ENCODE measurements around the gene EMP1. TPM values are rescaled to one million over a fixed set of nuclear protein-coding genes. Genes with fewer than 3 reads are reported as not detected.

The EMP1 gene
- polyA plus RNA-seq, 1 donor, result 111 TPM

GRCh38 chr12:13223941-13224340, 27.4 kb downstream of the EMP1 start:
- no peak for DNase-seq

GRCh38 chr12:13227191-13227590, 30.7 kb downstream of the EMP1 start:
- no peak for DNase-seq

DNA sequence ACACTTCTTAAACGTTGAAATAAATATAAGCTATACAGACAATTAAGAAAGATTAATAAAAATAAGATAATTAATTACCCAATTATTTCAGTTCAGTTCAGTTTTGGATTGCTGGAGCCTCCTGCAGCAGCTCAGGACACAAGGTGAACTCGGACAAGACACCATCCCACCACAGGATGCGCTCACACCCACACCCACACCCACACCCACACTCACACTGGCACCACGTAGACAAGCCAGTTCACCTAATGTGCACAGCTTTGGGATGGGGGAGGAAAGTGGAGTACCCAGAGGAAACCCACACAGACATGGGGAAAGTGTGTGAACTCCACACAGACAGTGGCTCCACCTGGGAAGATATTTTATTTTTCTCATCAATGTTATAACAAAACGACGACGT, 32.1 kb downstream of the EMP1 start:
- DNase-seq, result no peak

GRCh38 chr12:13229504-13229903, 33.0 kb downstream of the EMP1 start:
- DNase-seq, result no peak

GRCh38 chr12:13230500-13230899, 34.0 kb downstream of the EMP1 start:
- DNase-seq, result peak; percentile 44

DNA sequence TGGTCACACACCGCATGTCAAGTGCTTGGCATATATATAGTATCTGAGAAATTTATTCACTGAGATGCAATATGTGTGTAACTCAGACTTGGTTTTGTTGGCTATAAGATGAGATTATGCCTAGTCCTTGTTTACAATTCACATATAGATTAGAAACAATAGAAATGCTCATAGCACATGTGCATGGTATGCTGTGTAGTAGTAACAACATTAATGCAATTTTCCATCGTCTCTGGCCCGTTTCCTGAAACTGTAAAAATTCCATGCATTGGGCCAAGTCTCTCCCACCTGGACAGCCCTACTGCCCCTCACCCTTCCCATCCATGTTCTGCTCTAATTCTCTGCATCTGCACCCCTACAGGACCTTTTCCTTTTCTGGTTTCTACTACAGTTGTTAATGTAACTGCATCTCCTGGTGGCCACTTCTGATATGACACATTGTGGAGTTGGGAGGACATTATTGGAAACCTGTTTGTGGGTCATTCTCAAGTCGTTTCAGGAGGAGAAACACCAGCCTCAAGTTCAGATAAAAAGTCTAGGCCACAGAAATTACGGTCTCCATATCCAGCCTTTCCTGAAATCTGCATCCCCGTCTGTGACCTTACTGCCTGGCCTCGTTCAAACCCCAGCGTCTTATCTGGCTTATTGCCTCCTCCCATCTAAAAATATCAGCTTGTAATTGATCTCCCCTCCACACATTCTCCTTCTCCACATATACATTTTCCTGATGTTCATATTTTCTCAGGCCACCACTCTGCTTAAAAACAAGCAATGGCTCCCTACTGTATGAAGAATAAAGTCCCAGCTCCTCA, 37.5 kb downstream of the EMP1 start:
- DNase-seq, result peak; percentile 81

DNA sequence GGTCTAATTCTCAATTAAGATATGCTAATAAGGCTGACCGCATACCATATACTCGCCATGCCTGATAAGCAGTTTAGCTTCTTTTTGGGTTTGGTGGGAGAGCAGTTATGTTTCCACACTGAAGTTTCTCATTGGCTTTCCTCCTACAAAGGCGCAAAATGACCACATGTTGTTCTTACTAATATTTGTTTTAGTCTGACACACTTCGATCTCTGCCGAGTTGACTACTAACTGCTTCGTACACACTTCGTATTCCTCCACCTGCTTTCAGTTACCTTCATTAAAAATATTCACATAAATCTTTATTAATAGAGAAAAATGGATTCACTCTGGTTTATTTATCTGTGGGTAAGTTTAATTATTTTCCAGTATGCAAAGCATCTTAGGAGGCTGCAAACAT, 41.7 kb downstream of the EMP1 start:
- DNase-seq, result no peak

GRCh38 chr12:13241833-13242488, 45.4 kb downstream of the EMP1 start:
- no peak for DNase-seq

DNA sequence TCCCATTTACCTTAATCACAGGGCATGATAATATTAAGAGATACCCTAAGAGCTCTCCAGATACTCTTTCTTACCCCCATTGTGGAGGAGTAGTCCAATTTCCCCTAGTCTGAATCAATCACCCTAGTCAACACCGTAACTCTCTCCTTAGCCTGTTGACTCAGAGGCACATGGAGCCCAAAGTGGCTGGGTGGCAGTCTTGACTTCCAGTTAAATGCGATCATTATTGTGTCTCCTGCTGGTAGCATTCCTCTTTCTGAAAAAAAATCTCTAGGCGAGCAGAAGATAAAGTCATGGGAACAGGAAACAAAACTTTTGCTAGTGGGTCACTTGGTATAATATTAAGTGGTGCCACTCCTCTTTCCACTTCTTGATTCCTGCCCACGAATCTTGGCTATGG, 46.4 kb downstream of the EMP1 start:
- DNase-seq, result no peak

DNA sequence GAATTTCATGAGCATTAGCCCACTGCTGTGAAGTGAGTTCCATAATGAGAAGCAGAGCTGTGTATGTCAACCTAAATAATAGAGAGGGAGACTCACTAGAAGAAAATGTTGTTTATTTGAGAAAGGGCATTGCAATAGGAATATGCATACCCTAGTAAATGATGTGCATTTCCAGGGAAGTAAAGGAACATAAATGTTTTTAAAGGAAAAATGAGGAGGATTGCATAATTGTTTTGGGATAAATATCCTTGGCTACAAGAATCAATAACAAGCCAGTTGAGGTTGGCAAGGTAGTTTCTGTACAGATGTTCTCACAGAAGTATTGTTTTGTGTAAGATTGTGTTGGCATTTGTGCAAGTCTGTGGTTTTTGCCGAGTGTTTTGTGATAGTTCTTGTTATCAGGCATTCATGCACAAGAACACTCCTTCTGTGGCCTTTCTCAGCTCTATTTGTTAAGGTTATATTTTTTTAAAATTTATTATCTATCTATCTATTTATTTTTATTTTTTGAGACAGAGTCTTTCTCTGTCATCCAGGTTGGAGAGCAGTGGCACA, 47.1 kb downstream of the EMP1 start:
- no peak for DNase-seq

- DNase-seq, result no peak
Measured at GRCh38 chr12:13247596-13247995, 51.1 kb downstream of the EMP1 start.

- DNase-seq, result no peak
Measured at GRCh38 chr12:13248964-13249363, 52.4 kb downstream of the EMP1 start.

DNA sequence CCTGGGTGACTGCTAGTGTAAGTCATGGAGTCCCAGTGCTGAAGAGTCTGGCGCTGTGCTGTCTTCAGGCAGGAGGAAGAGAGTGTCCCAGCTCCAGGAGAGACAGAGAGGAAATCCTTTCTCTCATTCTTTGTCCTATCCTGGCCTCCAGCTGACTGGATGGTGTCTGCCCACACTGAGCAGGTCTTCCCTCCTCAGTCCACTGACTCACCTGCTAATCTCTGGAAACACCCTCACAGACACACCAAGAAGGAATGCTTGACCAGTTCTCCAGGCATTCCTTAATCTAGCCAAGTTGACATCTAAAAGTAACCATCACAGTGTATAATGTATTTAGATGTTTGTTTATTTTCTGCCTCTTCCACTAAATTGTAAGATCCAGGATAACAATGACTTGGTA, 53.9 kb downstream of the EMP1 start:
- DNase-seq, result no peak

DNA sequence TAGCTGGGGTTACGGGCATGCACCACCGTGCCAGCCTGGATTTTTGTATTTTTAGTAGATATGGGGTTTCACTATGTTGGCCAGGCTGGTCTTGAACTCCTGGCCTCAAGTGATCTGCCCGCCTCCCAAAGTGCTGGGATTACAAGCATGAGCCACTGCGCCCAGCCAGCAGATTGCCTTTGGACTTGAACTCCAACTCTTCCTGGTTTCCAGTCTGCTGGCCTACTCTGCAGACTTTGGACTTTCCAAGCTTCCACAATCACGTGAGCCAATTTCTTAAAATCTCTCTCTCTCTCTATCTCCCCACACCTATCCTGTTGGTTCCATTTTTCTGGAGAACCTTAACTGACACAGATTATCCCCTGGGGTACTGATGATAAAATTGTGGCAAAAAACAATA, 55.0 kb downstream of the EMP1 start:
- DNase-seq, result no peak

DNA sequence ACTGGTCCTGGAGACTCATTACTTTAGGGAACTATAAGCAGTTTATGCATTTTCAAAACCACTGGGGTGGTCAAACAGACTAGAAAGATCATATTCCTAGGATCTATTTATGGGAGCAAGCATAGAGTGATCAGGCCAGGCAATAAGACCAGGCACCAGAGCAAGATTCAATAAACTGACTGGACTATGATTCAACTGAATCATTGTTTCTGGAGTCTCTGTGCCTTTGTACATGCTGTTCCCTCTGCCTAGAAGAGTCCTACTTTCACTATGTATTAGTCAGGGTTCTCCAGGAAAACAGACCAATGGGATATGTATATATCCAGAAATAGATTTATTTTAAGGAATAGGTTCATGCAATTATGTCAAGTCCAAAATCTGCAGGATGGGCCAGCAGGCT, 55.5 kb downstream of the EMP1 start:
- no peak for DNase-seq

DNA sequence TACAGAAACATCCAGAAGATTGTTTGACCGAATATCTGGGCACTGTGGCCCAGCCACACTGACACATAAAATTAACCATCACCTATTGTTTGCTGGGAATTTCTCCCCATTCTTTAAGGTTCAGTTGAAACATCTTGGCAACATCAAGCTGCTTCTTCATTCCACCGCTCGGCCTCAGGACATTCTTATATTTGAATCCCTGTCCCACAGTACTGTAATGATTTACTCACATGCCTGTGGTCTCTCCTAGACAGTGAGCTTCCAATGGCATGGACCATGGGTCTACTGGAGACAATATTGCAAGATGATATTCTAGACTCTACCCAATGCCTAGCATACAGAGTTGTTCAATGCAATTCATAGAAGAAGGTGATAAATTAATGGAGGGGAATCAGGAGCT, 56.1 kb downstream of the EMP1 start:
- DNase-seq, result no peak

GRCh38 chr12:13253966-13254760, 57.6 kb downstream of the EMP1 start:
- no peak for DNase-seq

- peak; percentile 94 for DNase-seq
Measured at GRCh38 chr12:13255792-13256691, 59.5 kb downstream of the EMP1 start.

DNA sequence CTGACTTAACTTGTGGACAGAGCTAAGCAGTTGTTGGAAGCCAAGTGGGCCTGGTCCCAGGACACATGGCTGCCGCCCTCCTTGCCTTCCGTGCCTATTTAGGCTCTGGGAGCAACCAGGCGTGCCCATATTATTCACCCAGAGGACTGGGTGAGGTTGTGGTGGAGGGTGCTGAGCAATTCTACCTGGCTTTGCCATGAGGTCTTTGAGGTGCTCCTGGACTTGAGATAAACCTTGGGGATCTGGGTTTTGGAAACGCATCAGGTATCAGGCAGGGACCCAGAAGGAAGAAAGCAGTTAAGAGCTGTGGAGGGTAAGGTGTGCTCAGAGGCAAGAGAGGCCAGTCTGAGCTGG, 60.1 kb downstream of the EMP1 start:
- DNase-seq, result no peak

DNA sequence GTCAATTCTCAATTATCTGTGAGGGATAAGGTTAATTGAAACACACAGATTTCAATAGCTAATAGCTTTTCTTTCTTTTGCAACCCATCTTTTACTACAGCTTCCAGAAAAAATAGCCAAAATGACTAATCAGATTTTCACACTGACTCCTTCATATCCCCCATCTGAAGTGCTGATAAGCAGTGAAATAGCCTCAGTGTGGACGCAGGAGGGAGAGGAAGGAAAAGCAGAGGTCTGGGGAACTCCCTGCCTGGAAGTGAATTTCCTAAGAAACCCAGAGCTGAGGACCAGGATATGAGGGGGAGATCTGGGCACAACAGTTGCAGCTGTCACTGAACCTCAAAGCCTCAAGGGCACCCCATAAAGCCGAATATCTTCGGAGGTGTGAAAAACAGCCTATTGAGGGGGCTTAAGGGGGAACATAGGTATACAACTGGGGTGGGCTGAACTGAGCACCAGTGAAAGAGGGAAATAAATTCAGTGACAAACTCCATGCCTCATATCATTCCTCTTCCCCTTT, 60.9 kb downstream of the EMP1 start:
- no peak for DNase-seq

GRCh38 chr12:13258197-13258596, 61.7 kb downstream of the EMP1 start:
- DNase-seq, result peak; percentile 51

DNA sequence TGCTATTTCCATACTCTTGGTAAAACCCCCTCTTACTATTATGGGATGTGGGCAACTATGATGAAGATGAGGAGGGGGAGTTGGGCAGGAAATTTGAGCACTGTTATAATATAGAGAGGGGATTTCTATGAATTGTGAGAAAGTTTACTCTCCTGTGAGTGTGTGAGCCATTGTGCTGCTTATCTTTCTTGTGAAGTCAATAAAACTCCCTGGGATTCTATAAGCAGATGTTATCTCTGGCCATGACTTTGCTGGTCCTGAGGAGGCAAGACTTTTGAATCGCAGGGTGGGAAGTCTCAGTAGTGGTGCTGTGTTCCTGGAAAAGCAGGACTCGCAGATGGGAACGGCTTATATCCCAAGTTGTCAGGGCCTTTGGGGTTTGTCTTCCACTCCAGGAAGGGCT, 62.2 kb downstream of the EMP1 start:
- DNase-seq, result no peak
